ENCODE measurements around the gene SLC41A3.
A peak's percentile ranks its signal among the peaks of the same experiment; 100 is the strongest.

SLC41A3 gene

DNA sequence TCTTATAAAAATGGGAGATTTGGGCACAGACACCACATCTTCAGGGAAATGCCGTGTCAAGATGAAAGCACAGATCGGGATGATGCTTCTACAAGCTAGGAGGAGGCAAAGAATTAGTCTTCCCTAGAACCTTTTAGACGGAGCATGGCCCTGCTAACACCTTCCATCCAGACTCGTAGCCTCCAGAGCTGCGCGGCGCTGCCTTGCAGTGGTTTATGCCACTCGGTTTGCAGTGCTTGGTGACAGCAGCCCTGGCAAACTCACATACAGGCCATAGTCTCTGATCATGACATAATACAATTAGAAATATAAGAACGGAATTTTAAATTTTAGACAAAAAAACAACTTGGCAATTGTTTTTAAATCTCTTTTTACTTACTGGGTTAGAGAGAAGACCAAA is 37.1 kb upstream of the SLC41A3 start:
- DNase-seq (ENCODE audit: insufficient read length, low spot score) (no peak), FAIRE-seq (no peak)

DNA sequence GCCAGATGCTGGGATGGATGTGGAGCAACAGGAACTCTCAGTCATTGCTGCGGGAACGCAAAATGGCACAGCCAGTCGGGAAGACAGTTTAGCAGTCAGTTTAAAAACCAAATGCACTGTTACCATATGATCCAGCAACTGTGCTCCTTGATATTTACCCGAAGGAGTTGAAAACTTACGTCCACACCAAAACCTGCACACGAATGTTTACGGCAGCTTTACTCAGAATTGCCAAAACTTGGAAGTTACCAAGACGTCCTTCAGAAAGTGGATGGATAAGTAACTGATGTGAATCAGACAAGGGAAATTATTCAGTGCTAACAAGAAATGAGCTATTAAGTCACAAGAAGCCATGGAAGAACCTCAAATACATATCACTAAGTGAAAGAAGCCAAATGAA is 36.1 kb upstream of the SLC41A3 start:
- no peak for FAIRE-seq
- no peak for DNase-seq (ENCODE audit: insufficient read length, low spot score)

DNA sequence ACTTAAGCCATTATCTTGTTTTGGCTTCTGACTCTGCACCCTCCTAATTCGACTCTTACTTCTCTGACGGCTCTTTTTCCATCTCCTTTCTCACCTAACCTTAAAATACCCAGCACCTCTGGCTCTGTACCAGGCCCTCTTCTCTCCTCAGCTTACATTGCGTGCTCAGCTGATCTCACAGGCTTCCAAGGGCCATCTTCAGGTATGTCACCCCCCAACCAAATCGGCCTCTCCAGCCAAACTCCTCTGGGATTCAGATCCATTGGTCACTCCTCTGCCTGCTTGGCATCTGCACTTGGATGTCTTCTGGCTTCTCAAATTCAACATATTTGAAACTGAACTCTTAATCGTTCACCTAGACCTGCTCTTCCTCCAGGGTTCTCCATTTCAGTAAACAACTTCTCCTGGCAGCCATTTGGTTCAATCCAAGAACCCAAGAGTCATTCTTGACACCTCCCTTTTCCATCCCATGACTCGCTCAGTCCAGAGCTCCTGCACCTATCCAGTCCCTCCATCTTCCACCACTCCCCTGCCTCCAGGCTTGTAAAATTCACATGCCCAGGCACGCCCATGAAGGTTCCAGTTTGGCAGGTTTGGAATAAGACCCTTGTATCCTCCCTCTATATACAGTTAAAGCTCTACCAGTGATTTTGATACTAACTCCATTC is 35.2 kb upstream of the SLC41A3 start:
- FAIRE-seq, result no peak
- DNase-seq (ENCODE audit: insufficient read length, low spot score), result no peak

DNA sequence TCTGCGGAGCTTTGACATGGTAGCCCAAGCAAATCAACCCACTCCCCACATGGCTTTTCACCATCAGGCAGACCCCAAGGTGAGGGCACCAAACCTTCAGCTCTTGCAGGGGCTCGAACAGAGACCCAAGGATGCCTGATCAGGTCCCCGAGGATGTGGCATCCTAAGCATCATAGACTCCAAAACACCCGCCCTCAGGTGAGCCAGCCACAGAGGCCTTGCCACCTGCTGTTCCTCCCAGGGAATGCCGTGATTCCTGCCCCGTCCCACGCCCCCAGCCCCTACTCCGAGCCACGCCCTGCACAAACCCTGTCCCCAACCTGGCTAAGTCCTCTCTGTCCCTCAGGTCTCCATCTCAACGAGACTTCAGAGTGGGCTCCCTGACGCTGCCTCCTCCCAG is 34.7 kb upstream of the SLC41A3 start:
- DNase-seq (ENCODE audit: insufficient read length, low spot score), result no peak
- no peak for FAIRE-seq

DNA sequence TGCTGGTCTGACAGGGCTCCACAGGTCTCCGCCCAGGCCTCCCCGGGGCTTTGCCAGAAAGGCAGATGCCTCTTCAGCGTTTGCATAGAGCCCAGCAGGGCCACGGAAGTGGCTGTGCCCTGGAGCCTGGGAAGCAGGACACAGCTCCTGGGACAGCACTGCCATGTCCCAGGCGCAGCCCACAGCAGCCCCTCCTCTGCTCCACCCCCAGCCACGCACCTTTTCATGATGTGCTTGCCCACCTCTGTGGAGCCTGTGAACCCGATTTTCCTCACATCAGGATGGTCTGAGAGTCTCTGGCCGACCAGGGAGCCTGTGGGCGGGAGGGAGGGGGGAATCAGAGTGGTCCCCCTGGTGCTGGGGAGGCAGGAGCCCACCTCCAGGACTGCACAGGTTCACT is 33.9 kb upstream of the SLC41A3 start:
- FAIRE-seq (no peak), DNase-seq (ENCODE audit: insufficient read length, low spot score) (no peak)

DNA sequence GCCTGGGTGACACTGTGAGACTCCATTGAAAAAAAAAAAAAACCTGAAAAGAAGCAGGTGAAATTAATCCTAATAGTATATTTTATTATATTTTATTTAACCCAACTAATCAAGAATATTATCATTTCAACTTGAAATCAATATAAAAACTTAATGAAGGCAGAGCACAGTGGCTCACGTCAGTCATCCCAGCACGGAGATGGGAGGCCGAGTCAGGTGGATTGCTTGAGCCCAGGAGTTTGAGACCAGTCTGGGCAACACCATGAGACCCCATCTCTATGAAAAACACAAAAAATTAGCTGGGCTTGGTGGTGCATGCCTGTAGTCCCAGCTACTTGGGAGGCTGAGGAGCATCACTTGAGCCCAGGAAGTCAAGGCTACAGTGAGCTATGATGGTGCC is 33.3 kb upstream of the SLC41A3 start:
- no peak for DNase-seq (ENCODE audit: insufficient read length, low spot score)
- no peak for FAIRE-seq

DNA sequence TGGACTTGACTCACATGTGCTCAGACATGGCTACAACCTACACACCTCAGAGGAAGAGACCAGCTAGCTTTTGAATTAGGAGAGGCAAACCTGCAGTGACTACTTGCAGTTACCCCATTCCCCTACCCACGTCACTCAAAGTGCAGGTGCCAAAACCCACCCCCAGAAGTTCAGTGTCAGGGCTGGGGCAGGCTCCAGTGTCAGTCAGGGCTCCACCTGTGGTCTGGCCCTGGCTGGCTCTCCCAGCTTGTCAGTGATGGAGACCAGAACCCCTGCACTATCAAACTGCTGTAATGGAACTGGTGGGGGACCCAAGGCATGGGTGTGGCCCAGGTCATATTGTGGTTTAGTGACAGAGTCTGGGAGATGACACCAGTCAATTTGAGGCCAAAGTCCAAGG is 32.6 kb upstream of the SLC41A3 start:
- FAIRE-seq, result no peak
- DNase-seq (ENCODE audit: insufficient read length, low spot score), result no peak

DNA sequence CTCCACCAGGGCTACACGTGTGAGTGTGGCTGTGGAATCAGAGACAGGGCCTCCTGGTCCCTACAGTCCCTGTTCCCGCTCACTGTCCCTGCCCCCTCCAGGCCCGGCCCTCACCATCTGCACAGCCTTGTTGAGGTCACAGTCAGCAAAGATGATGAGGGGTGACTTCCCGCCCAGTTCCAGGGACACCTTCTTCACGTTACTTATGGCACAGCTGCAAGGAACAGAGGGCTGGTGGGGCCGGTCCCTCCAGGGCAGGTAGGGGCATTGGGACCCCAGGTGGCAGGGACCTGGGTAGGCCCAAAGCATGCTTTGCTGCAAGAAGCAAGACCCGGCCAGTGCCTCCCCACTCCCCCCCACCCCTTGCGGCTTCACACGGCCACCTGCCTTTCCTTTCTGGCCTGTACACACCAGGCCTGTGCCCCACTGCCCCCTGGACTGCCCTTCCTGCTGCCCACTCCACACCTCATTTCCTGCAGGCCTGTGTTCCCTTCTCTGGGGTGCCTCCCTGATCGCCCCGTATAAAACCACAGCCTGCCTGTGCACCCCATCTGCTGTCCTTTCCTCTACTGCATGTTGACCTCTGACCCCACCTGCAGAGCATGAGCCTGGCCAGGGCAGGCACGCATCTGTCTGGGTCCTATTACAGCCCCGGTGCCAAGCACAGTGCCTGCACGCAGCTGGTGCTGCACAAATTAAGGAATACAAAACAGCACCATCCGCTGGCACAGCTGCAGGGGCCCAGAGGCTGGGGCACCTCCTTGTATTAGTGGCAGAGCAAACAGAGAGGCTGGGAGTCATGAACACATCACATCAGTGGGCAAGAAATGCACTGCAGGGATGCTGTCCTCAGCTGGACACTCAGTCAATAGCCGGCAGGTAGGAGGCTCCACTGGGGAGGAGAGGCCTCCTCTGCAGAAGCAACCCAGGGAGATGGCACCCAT is 30.8 kb upstream of the SLC41A3 start:
- DNase-seq (ENCODE audit: insufficient read length, low spot score), result no peak
- FAIRE-seq, result no peak

DNA sequence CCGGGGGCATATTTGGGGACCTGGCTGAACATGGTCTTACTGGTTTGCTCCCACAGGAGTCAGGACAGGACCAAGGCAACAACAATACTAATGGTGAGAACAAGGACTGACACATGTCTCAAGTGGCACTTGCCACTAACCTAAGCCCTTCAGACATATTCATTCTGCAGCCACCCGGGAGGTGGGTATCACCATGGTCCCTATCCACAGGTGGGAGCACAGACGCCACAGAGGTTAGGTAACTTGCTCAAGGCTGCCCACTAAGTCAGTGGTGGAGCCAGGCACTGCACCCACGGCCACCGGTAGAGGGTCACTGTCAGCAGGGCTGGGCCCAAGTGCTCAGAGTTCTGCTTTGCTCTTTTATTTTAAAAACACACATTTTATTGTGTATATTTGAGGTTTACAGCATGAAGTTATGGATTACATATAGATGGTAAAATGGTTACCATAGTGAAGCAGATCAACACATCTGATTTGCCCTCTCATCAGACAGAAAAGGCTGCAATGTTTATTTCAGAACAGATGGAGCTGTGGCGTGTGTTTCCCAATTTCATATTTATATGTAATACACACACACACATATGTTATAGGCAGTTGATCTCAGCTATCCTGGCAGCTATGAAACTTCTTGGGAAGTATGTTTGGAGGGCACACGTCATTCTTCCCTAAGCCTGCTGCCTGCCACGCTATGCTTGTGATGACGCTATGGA is 30.0 kb upstream of the SLC41A3 start:
- no peak for DNase-seq (ENCODE audit: insufficient read length, low spot score)
- peak; percentile 33 for FAIRE-seq

DNA sequence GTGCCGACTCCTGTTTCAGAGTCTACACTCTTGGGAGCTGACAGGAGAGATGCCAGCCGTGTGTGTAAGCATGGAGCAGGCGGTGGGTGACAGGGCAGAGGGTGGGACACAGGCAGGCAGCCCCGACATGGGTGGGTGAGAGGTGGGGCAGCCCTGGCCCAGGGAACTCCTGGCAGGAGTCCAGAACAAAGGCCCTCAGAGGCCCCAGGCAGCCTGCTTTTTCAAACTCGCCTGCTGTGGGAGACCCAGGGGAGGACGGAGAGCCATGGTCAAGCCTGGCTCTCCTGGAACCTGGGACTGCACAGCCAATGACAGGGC is 29.3 kb upstream of the SLC41A3 start:
- no peak for FAIRE-seq

DNA sequence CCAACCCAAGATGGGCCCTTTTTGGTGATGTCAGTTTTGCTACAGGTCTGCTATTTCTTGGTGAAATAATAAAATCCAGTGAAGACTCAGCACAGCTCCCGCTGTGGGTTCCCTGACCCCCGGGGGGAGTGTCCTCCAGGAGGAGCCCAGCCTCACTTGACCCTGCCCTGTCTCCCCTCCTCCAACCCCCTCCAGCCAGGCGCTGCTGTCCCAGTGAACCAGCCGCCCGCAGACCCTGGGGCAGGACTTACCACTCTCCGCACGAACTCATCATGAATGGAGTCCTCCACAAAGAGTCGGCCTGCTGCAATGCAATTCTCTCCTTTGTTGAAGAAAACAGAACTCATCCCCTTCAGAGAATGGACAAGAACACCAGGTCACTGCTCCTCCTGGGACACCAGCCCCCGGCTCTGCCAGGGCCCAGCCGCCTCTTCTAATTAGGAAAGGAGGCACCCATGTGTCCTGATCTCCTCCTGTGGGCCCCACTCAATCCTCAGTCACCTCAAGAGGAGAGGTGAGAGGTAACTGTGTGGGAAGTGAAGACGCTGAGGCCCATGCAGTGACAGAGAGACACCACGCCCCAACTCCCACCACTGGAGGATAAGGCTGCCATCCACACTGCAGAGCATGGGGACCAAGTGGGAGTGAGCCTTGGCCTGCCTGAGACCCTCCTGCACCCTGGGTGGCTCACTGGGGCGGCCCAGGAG is 28.8 kb upstream of the SLC41A3 start:
- FAIRE-seq (no peak), DNase-seq (ENCODE audit: insufficient read length, low spot score) (no peak)

More for the DNA sequence above, 29.3 kb upstream of the SLC41A3 start:
- DNase-seq (ENCODE audit: insufficient read length, low spot score), result no peak

DNA sequence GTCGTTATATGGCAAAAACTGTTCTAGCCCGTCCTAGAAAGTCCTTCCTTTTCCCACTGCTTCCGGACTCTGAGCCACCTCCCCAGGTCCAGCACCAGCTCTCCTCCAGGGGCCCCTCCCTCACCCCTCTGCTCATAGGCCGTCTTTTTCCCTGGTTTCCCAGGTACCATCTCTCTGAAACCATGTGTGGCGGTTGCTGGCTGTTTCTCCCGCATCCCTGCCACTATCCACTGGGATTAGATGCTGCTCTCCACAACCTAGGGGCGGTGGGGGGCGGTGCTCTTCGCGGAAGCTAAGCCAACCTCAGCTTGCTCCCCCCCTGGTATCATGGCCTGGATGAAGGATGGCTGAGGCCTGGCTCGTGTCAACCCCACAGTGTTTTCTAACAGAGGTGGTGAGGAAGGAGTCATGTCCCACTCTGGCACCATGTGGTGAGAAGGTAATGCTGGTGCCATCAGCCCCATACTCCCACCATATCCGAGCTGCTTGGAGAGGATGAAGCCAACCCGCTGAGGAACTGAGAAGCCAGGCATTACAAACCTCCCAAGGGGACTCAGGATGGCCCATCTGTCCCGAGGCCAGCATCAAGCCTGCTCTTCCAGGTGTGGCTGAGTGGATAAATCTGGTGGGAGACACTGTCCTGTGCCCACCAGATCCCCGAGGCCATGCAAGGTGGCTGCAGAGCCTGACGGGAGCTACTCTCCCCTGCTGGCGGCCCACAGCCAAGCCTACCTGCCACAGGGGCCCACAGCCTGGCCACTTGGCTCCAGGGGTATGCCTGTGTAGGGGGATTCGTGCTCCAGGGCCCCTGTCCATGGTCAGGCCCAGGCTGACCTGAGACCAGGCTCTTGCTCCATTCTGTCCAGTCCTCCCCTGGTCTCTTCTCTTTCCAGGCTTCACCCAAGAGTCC is 27.9 kb upstream of the SLC41A3 start:
- DNase-seq (ENCODE audit: insufficient read length, low spot score), result no peak
- FAIRE-seq, result no peak

DNA sequence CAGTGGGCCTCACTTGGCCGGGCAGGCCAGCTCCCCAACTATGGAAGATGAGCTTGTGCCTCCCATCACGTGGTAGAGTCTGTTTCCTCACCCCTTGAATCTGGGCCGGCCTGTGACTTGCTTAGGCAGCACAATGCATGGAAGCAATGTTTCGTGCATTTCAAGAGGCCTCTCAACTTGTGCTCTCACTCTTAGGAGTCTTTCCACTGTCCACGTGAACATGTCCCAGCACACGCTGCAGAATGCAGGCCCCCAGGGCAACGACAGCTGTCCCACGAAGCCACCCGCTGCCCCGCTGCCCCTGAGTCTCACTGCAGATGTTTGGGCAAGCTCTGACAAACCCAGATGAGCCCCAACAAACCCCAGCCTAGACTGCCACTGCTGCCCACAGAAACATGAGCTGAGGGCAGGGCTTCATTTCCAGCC is 27.2 kb upstream of the SLC41A3 start:
- no peak for FAIRE-seq
- no peak for DNase-seq (ENCODE audit: insufficient read length, low spot score)

DNA sequence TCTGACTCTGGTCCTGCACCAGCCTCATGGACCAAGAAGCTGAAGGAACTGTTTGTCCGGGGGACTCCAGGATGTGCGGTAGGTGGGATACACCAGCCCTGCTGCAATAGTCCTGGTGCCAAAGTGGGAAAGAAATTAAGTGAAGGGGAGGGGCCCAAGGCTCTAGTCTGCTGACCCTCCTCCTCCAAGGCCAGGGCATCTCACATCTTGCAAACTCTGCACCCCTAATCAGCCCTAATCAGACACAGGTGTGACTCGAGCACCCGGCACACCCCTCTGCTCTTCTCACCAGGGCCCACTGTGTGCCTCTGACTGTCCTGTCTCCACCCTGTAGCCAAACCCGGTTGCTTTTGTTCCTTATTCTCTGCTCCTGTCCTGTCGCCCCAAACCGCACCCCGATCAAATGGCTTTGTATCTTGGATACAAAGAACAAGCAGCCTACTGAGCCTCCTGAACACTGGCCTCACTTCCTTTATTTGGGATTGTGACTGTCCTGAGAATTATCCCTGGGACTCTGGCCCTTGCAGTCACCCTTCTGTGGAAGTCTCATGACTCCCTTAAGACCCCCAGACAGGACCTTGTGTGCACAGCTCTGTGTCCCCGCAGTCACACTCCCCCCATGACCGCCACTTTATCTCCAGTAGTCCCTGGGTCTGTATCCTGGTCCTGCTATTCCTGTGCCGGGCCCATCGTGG is 26.7 kb upstream of the SLC41A3 start:
- DNase-seq (ENCODE audit: insufficient read length, low spot score), result no peak
- no peak for FAIRE-seq

DNA sequence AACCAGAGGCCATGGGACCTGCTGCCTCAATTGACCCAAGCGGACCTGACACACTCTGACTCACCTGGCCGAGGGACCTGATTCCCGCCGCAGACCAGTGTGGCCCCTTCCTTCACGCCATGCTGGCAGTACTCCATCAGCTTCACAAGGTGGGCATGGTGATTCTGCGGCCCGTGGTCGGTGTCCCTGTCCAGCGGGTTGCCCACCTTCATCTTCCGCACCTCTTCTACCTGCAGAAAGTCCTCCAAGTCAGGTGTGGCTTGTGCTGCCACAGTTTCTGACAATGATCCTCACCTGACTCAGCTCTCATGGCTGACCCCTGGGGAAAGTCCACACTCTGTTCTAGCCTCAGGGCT is 25.9 kb upstream of the SLC41A3 start:
- no peak for DNase-seq (ENCODE audit: insufficient read length, low spot score)
- FAIRE-seq, result no peak

DNA sequence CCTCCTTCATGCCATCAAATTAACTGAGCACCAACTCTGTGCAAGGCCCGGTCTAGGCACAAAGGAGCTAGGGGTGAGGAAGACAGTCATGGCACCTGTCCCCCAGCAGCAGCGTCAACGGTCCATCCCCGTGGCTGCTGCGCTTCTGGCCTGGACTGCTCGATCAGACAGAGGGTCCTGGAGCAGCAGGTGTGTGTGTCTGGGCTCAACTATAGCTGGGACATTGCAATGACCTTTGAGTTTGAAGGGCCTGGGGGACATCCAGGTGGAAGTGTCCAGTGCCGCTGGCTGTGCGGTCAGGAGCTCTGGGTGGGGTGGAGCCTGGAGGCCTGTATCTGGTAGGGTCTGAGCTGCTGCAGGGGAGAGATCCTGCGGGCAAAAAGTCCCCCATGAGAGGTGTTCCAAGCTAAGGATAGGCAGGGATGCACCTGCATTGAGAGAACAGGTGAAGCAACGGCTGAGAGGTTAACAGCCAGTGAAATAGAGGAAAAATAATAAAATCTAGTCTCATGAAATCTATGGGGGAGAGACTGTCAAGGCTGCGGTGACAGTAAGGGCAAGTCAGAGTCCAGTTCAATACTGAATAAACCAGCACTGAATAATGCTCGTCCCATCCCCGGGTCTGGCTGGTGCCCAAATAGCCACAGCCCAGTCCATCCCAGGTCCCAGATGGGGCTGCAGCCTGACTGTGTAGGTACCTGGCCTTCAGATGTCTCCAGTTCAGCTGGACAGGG is 25.4 kb upstream of the SLC41A3 start:
- FAIRE-seq, result no peak
- DNase-seq (ENCODE audit: insufficient read length, low spot score), result no peak

DNA sequence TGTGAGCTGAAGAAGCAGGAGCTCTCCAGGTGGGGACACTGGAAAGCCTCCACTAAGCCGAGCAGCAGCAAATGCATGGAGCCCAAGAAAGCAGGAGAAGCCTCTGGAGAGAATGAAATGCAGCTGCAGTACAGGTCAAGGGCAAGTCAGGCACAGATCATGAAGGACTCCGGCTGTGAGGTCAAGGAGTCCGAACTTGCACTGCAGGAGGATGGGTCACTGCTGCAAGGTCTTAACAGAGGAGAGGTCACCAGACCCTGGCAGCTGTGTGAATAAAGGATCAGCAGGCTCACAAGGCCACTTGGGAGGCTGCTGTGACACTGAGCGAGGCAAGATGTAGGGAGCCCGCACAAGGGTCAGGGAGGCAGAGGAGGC is 24.7 kb upstream of the SLC41A3 start:
- DNase-seq (ENCODE audit: insufficient read length, low spot score), result no peak
- FAIRE-seq, result no peak

DNA sequence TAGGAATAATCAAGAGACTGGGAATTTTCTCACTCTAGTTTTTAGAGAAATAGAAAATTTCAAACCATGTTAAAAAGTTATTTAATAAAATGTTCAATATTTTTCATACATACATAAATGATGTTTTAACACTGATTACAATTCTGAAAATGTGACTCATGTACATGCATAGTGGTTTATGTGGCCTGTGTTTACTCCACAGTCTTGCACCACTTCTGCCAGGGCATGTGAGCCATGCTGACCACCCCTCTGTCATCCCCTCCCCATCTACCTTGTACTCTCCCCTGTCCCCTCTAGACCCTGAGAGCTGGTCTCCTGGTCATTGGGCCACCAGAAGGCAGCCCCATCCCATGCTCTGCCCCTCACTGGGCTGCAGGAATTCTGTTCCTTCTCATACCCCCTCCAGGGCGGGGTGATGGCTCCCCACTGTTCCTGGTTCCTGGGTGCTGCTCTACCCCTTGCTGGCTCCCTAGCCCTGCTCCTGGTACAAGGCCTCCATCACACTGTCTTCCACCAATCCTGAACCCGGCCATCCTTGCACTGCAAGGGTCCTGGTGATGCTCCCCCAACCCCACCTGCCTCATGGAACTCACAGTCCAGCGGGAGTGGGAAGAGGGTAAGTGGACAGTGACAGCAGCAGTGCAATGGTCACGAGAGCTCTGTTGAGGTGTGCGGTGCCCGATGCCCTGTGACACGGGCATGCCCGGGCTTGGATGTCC is 24.2 kb upstream of the SLC41A3 start:
- FAIRE-seq (no peak), DNase-seq (ENCODE audit: insufficient read length, low spot score) (no peak)

Measured in HTR-8/SVneo (cell line).